ENCODE data around the gene GLCCI1.

Gene GLCCI1

DNA sequence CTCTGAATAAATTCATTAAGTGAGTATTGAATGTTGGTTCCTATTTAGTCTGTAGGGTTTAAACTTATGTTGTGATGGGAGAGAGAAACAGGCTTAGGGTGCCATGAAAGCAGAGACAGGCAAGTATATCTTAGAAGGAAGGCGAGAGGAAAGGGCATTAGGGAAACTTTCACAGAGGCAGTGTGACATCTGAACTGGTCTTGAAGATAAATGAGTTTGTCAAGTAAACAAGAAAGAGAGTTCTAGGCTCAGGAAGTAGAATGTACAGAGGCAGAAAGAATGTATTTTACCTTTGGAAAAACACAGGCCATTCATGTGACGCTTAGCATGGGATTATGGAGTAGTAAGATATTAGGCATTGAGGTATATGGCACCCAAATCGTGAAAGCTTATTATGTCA is 34.5 kb downstream of the GLCCI1 start:
- TF ChIP-seq, protein P1, sequence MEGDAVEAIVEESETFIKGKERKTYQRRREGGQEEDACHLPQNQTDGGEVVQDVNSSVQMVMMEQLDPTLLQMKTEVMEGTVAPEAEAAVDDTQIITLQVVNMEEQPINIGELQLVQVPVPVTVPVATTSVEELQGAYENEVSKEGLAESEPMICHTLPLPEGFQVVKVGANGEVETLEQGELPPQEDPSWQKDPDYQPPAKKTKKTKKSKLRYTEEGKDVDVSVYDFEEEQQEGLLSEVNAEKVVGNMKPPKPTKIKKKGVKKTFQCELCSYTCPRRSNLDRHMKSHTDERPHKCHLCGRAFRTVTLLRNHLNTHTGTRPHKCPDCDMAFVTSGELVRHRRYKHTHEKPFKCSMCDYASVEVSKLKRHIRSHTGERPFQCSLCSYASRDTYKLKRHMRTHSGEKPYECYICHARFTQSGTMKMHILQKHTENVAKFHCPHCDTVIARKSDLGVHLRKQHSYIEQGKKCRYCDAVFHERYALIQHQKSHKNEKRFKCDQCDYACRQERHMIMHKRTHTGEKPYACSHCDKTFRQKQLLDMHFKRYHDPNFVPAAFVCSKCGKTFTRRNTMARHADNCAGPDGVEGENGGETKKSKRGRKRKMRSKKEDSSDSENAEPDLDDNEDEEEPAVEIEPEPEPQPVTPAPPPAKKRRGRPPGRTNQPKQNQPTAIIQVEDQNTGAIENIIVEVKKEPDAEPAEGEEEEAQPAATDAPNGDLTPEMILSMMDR (IDR thresholded peaks at IDR 0.05; ENCODE audit: insufficient read depth, low read length, poor library complexity, severe bottlenecking): no peak
- no peak for TF ChIP-seq EZH2phosphoT487 (conservative IDR thresholded peaks at IDR 0.05; ENCODE audit: low read length)
- H3F3A ChIP-seq (ENCODE audit: insufficient read depth): no peaks in the 10 kb centered on the region
- no peaks in the 10 kb centered on the region for H3K9me2 ChIP-seq (replicated peaks; ENCODE audit: insufficient read depth, low read length)
- H3K9me3 ChIP-seq (ENCODE audit: insufficient read depth, low read length): no peaks in the 10 kb centered on the region
- no peaks in the 10 kb centered on the region for H3K27me3 ChIP-seq (ENCODE audit: low read length)
- H3K9ac ChIP-seq (ENCODE audit: low read length): no peak overlapping the region
- H3K27ac ChIP-seq (ENCODE audit: low read depth, low read length): no peak overlapping the region
- H3K79me2 ChIP-seq (ENCODE audit: insufficient read depth, low read length): no peaks in the 10 kb centered on the region
- no peak overlapping the region for H2AFZ ChIP-seq (ENCODE audit: low read depth, low read length, severe bottlenecking)
- H4K20me1 ChIP-seq (ENCODE audit: low read depth, low read length): no peaks in the 10 kb centered on the region
- H3K4me2 ChIP-seq (ENCODE audit: low read depth, low read length, poor library complexity, severe bottlenecking): no peak overlapping the region
- no peaks in the 10 kb centered on the region for H3K36me3 ChIP-seq (ENCODE audit: low read length)
- no peak overlapping the region for H3K4me3 ChIP-seq (ENCODE audit: insufficient read depth, low read length, poor library complexity, severe bottlenecking)

DNA sequence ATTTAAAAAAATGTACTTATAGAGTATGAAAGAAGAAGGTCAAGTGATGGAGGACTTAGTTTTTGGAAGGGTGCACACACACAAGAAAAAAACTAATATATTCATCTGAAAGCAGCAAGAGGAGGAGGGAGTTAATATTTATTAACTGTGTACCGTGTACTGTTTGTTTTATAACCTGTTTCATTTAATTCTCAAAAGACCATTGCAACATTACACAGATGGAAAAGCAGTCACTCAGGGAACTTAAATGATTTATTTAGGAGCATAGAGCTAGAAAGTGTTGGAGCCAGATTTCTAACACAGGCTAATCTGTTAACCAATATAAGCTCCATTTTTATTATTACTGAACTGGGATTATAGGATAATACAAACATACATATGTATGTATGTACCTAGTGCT is 36.7 kb downstream of the GLCCI1 start:
- TF ChIP-seq, protein P1 (IDR thresholded peaks at IDR 0.05; ENCODE audit: insufficient read depth, low read length, poor library complexity, severe bottlenecking): no peak
- TF ChIP-seq EZH2phosphoT487 (conservative IDR thresholded peaks at IDR 0.05; ENCODE audit: low read length): no peak
- Histone ChIP-seq H2AFZ (ENCODE audit: low read depth, low read length, severe bottlenecking) (no peak overlapping the region), H3K9me3 (ENCODE audit: insufficient read depth, low read length) (no peaks in the 10 kb centered on the region), H4K20me1 (ENCODE audit: low read depth, low read length) (no peaks in the 10 kb centered on the region), H3F3A (ENCODE audit: insufficient read depth) (no peaks in the 10 kb centered on the region), H3K79me2 (ENCODE audit: insufficient read depth, low read length) (no peaks in the 10 kb centered on the region), H3K27me3 (ENCODE audit: low read length) (no peaks in the 10 kb centered on the region), H3K9me2 (replicated peaks; ENCODE audit: insufficient read depth, low read length) (no peaks in the 10 kb centered on the region), H3K27ac (ENCODE audit: low read depth, low read length) (no peak overlapping the region), H3K36me3 (ENCODE audit: low read length) (no peaks in the 10 kb centered on the region), H3K4me2 (ENCODE audit: low read depth, low read length, poor library complexity, severe bottlenecking) (no peak overlapping the region), H3K9ac (ENCODE audit: low read length) (no peak overlapping the region), H3K4me3 (ENCODE audit: insufficient read depth, low read length, poor library complexity, severe bottlenecking) (no peak overlapping the region)

DNA sequence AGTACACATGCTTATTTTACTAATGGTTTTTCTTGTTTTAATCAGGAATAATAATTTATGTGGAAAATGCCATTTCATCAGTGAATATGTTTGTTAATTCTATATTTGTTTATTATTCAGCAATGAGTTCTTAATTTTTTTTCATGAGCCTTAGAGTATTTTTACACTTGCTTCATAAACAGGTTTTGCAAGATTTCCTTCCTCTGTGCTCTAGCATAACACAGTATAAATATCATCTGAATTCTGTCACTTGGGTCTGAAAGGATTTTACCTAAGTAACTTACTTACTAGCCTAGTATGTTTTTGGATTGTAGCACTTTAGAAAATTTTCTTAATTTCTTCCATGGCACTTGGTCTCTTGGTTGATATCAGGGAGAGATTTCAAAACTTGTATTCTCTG is 45.8 kb downstream of the GLCCI1 start:
- H3K9me2 ChIP-seq (replicated peaks; ENCODE audit: insufficient read depth, low read length): no peaks in the 10 kb centered on the region
- H3K27ac ChIP-seq (ENCODE audit: low read depth, low read length): no peak overlapping the region
- no peak overlapping the region for H3K4me2 ChIP-seq (ENCODE audit: low read depth, low read length, poor library complexity, severe bottlenecking)
- H3K4me3 ChIP-seq (ENCODE audit: insufficient read depth, low read length, poor library complexity, severe bottlenecking): no peak overlapping the region
- H3K9ac ChIP-seq (ENCODE audit: low read length): no peak overlapping the region
- no peaks in the 10 kb centered on the region for H4K20me1 ChIP-seq (ENCODE audit: low read depth, low read length)
- H3K27me3 ChIP-seq (ENCODE audit: low read length): no peaks in the 10 kb centered on the region
- H2AFZ ChIP-seq (ENCODE audit: low read depth, low read length, severe bottlenecking): no peak overlapping the region
- no peaks in the 10 kb centered on the region for H3K79me2 ChIP-seq (ENCODE audit: insufficient read depth, low read length)
- H3K9me3 ChIP-seq (ENCODE audit: insufficient read depth, low read length): no peaks in the 10 kb centered on the region
- H3K36me3 ChIP-seq (ENCODE audit: low read length): no peaks in the 10 kb centered on the region; the same call in 1 of the 2 replicates
- no peaks in the 10 kb centered on the region for H3F3A ChIP-seq (ENCODE audit: insufficient read depth)
- TF ChIP-seq, protein P1 (IDR thresholded peaks at IDR 0.05; ENCODE audit: insufficient read depth, low read length, poor library complexity, severe bottlenecking): no peak
- TF ChIP-seq EZH2phosphoT487 (conservative IDR thresholded peaks at IDR 0.05; ENCODE audit: low read length): no peak
